ENCODE data around the gene PTPN11. TPM values are rescaled to one million over a fixed set of nuclear protein-coding genes. Genes with fewer than 3 reads are reported as not detected.
"Not testable (repeated sequence)": the region's sequence is repeated elsewhere in the genome, so short reads cannot be mapped to it uniquely, and the experiment has no call there.

PTPN11 gene
- total RNA-seq, 1 donor: 98.8 TPM

GRCh38 chr12:112514926-112515642 lies 96.3 kb downstream of the PTPN11 start:
- H3K9me3 ChIP-seq (ENCODE audit: low read depth, low read length): no peaks in the 10 kb centered on the region
- no peak overlapping the region for H2AFZ ChIP-seq (ENCODE audit: low read length)
- H3K79me2 ChIP-seq (ENCODE audit: insufficient read depth, low read length): no peaks in the 10 kb centered on the region
- H4K20me1 ChIP-seq (ENCODE audit: insufficient read depth, low read length): no peaks in the 10 kb centered on the region
- TF ChIP-seq CTCF (IDR thresholded peaks at IDR 0.05; ENCODE audit: extremely low read depth, low read depth, low read length): no peak
- no peak overlapping the region for H3K27ac ChIP-seq (ENCODE audit: low read depth, low read length)
- H3K4me1 ChIP-seq (ENCODE audit: insufficient read depth, low read length): no peaks in the 10 kb centered on the region
- H3K27me3 ChIP-seq (ENCODE audit: insufficient read depth, low read length): no peaks in the 10 kb centered on the region
- no peak overlapping the region for H3K4me2 ChIP-seq (ENCODE audit: insufficient read depth, low read length)
- peak; percentile 76 for DNase-seq (ENCODE audit: insufficient read length, low spot score, missing footprints)
- no peak overlapping the region for H3K4me3 ChIP-seq (ENCODE audit: insufficient read depth, low read length)
- H3K36me3 ChIP-seq (ENCODE audit: insufficient read depth, low read length): peaks cover 7% of the 10 kb centered on the region

GRCh38 chr12:112515868-112516267 lies 97.1 kb downstream of the PTPN11 start:
- Histone ChIP-seq H3K4me3 (ENCODE audit: insufficient read depth, low read length) (no peak overlapping the region), H3K27ac (ENCODE audit: low read depth, low read length) (no peak overlapping the region), H3K4me1 (ENCODE audit: insufficient read depth, low read length) (no peaks in the 10 kb centered on the region), H4K20me1 (ENCODE audit: insufficient read depth, low read length) (no peaks in the 10 kb centered on the region), H3K4me2 (ENCODE audit: insufficient read depth, low read length) (no peak overlapping the region), H3K9me3 (ENCODE audit: low read depth, low read length) (no peaks in the 10 kb centered on the region), H3K36me3 (ENCODE audit: insufficient read depth, low read length) (peaks cover 6% of the 10 kb centered on the region), H3K79me2 (ENCODE audit: insufficient read depth, low read length) (no peaks in the 10 kb centered on the region), H2AFZ (ENCODE audit: low read length) (no peak overlapping the region), H3K27me3 (ENCODE audit: insufficient read depth, low read length) (no peaks in the 10 kb centered on the region)
- DNase-seq (ENCODE audit: insufficient read length, low spot score, missing footprints): no peak
- no peak for TF ChIP-seq CTCF (IDR thresholded peaks at IDR 0.05; ENCODE audit: extremely low read depth, low read depth, low read length)

GRCh38 chr12:112517730-112518364 lies 99.1 kb downstream of the PTPN11 start:
- Histone ChIP-seq H4K20me1 (ENCODE audit: insufficient read depth, low read length) (no peaks in the 10 kb centered on the region), H2AFZ (ENCODE audit: low read length) (no peak overlapping the region), H3K9me3 (ENCODE audit: low read depth, low read length) (no peaks in the 10 kb centered on the region), H3K36me3 (ENCODE audit: insufficient read depth, low read length) (no peaks in the 10 kb centered on the region), H3K4me2 (ENCODE audit: insufficient read depth, low read length) (no peak overlapping the region), H3K27ac (ENCODE audit: low read depth, low read length) (no peak overlapping the region), H3K4me3 (ENCODE audit: insufficient read depth, low read length) (no peak overlapping the region), H3K4me1 (ENCODE audit: insufficient read depth, low read length) (no peaks in the 10 kb centered on the region), H3K27me3 (ENCODE audit: insufficient read depth, low read length) (no peaks in the 10 kb centered on the region), H3K79me2 (ENCODE audit: insufficient read depth, low read length) (no peaks in the 10 kb centered on the region)
- DNase-seq (ENCODE audit: insufficient read length, low spot score, missing footprints): no peak
- TF ChIP-seq CTCF (IDR thresholded peaks at IDR 0.05; ENCODE audit: extremely low read depth, low read depth, low read length): no peak

- Histone ChIP-seq H3K4me2 (ENCODE audit: insufficient read depth, low read length) (no peak overlapping the region), H4K20me1 (ENCODE audit: insufficient read depth, low read length) (no peaks in the 10 kb centered on the region), H3K27ac (ENCODE audit: low read depth, low read length) (no peak overlapping the region), H3K36me3 (ENCODE audit: insufficient read depth, low read length) (no peaks in the 10 kb centered on the region), H3K27me3 (ENCODE audit: insufficient read depth, low read length) (no peaks in the 10 kb centered on the region), H2AFZ (ENCODE audit: low read length) (no peak overlapping the region), H3K9me3 (ENCODE audit: low read depth, low read length) (no peaks in the 10 kb centered on the region), H3K79me2 (ENCODE audit: insufficient read depth, low read length) (no peaks in the 10 kb centered on the region), H3K4me1 (ENCODE audit: insufficient read depth, low read length) (no peaks in the 10 kb centered on the region), H3K4me3 (ENCODE audit: insufficient read depth, low read length) (no peak overlapping the region)
- no peak for TF ChIP-seq CTCF (IDR thresholded peaks at IDR 0.05; ENCODE audit: extremely low read depth, low read depth, low read length)
- no peak for DNase-seq (ENCODE audit: insufficient read length, low spot score, missing footprints)
Observed at GRCh38 chr12:112518365-112518735, 99.6 kb downstream of the PTPN11 start.

- not testable (repeated sequence) for H3K4me1 ChIP-seq (ENCODE audit: insufficient read depth, low read length); H3K27ac ChIP-seq (ENCODE audit: low read depth, low read length); H4K20me1 ChIP-seq (ENCODE audit: insufficient read depth, low read length); H3K27me3 ChIP-seq (ENCODE audit: insufficient read depth, low read length); DNase-seq (ENCODE audit: insufficient read length, low spot score, missing footprints); H3K36me3 ChIP-seq (ENCODE audit: insufficient read depth, low read length); H3K4me3 ChIP-seq (ENCODE audit: insufficient read depth, low read length); H3K79me2 ChIP-seq (ENCODE audit: insufficient read depth, low read length); H3K4me2 ChIP-seq (ENCODE audit: insufficient read depth, low read length); H2AFZ ChIP-seq (ENCODE audit: low read length); H3K9me3 ChIP-seq (ENCODE audit: low read depth, low read length)
Observed at GRCh38 chr12:112519841-112520340, 101.1 kb downstream of the PTPN11 start.
